Articular chondrocyte of knee joint (primary cell): ENCODE data around the gene OR2T12. TPM values are rescaled to one million over a fixed set of nuclear protein-coding genes. Genes with fewer than 3 reads are reported as not detected.

ENCODE experiments used
- total RNA-seq: library from RNA; depleted of rRNA; stranded (reverse); fragments of >200 nt; gene quantifications from 2 replicates; pipeline ENCODE4 v1.2.3, GENCODE V29; 2012

OR2T12 gene
- not detected in 2 replicates for total RNA-seq

GRCh38 chr1:248303324-248303723 is at the start of gene OR2T12:
Gene OR2T12 (minus strand): TSS chr1:248303424. CDS start chr1:248295578, 7,846 bp downstream.

GRCh38 chr1:248348475-248348874 is 45.3 kb upstream of the OR2T12 start, which contains the start of gene OR14C36:
Gene OR14C36 (plus strand): TSS chr1:248348775. CDS start chr1:248348775, 0 bp downstream.

DNA sequence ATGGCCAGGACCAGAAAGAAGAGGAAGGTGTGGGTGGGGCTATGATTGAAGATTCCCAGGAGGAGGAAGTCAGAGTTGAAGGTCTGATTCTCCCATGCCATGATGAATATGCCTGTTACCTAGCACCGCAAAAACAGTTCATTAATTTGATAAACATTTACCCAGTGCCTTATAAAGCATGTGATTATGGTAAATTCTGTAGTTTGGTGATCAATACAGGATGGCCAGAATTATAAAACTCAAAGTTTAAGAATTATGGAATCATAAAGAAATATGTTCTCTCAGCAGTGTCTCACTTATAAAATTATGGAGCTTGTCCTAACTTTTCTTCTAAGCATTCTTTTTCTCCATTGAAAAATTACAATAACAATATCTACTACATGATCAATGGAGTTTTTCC is 21.2 kb upstream of the OR2T12 start, which contains the start of gene OR2M7:
OR2M7 (minus strand) TSS at position 101 of the 400 bp plus-strand sequence; CDS start at position 101, 0 bp downstream.

DNA sequence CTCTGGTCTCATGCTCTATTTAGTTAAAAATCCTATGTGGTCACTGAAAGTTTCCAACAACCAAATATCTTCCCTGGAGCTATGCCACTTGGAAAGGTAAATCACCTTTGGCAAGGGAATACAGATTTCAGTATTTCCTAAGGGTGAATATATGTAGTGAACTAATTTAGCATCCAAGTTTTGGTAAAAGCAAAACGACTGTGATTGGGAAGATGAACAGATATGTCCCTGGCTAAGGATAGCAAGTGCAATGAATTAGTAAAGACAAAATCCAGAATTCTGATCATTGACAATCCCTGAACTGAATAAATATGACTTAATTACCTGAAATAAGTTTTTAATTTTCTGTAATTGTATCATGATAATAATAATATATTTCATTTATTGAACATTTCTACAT is 25.3 kb downstream of the OR2T12 start, which contains the start of gene OR2T33:
OR2T33 (minus strand) TSS at position 101 of the 400 bp plus-strand sequence. CDS start 4,162 bp downstream, outside the sequence.

Other genes starting within 250 kb of the OR2T12 start
- gene OR2L13, start 208.2 kb downstream of the OR2T12 start, total RNA-seq, result not detected in 2 replicates
- gene OR2M5, start 158.3 kb downstream of the OR2T12 start, total RNA-seq, result not detected in 2 replicates
- not detected in 2 replicates for gene OR2M2, start 128.6 kb downstream of the OR2T12 start, total RNA-seq
- gene OR2M3, start 106.2 kb downstream of the OR2T12 start, total RNA-seq, result not detected in 2 replicates
- not detected in 2 replicates for gene OR2M4, start 72.0 kb downstream of the OR2T12 start, total RNA-seq
- not detected in 2 replicates for gene OR2T33, start 25.4 kb downstream of the OR2T12 start, total RNA-seq
- not detected in 2 replicates for gene OR2M7, start 21.1 kb upstream of the OR2T12 start, total RNA-seq
- gene OR14C36, start 45.4 kb upstream of the OR2T12 start, total RNA-seq, result not detected in 2 replicates
- gene OR2T4, start 58.2 kb upstream of the OR2T12 start, total RNA-seq, result not detected in 2 replicates
- not detected in 2 replicates for gene OR2T6, start 72.3 kb upstream of the OR2T12 start, total RNA-seq
- not detected in 2 replicates for gene OR2T1, start 99.6 kb upstream of the OR2T12 start, total RNA-seq
- not detected in 2 replicates for gene OR2T2, start 142.2 kb upstream of the OR2T12 start, total RNA-seq
- gene OR2T3, start 169.9 kb upstream of the OR2T12 start, total RNA-seq, result not detected in 2 replicates
- gene OR2T5, start 185.2 kb upstream of the OR2T12 start, total RNA-seq, result not detected in 2 replicates
- under 0.01 TPM in 1 of 2 replicates, not detected in the other for gene OR2G6, start 204.6 kb upstream of the OR2T12 start, total RNA-seq